Upper lobe of right lung (tissue), 1 donor: Measurements from ENCODE around the gene USP34. TPM values are rescaled to one million over a fixed set of nuclear protein-coding genes. Genes with fewer than 3 reads are reported as not detected.
"Not testable (repeated sequence)": the region's sequence is repeated elsewhere in the genome, so short reads cannot be mapped to it uniquely, and the experiment has no call there.

ENCODE experiments used
- ATAC-seq: fragments of 200-7000 bp; cut with Tn5 transposase; one replicate; pipeline ENCODE4 v1.9.1; 2020; ENCODE audit warnings: mild to moderate bottlenecking, moderate library complexity
- DNase-seq: peaks from one replicate; pipeline ENCODE4 v3.0.0-alpha.2; 2020
- H3K27ac ChIP-seq: fragments of 200-600 bp; one replicate; pipeline ENCODE4 v1.8.0; 2022
- H3K27me3 ChIP-seq: fragments of 200-600 bp; one replicate; pipeline ENCODE4 v1.8.0; 2022; ENCODE audit warnings: mild to moderate bottlenecking
- H3K36me3 ChIP-seq: fragments of 200-600 bp; one replicate; pipeline ENCODE4 v1.8.0; 2022
- H3K4me1 ChIP-seq: fragments of 200-600 bp; one replicate; pipeline ENCODE4 v1.8.0; 2022
- H3K4me3 ChIP-seq: fragments of 200-600 bp; one replicate; pipeline ENCODE4 v1.8.0; 2022; ENCODE audit warnings: mild to moderate bottlenecking
- H3K9me3 ChIP-seq: fragments of 200-600 bp; one replicate; pipeline ENCODE4 v1.8.0; 2022
- CTCF ChIP-seq: fragments of 200-600 bp; IDR thresholded peaks from one replicate; pipeline ENCODE4 v1.8.0; 2022; ENCODE audit warnings: antibody characterized with exemption
- intact Hi-C: fragments of 100-400 bp; cut with DNase I; formaldehyde crosslinking; loops from one replicate; pipeline ENCODE4 v1.11.0; 2022
- total RNA-seq: library from RNA; stranded (reverse); fragmentation: NEBNext Ultra II Directional; extraction: Animal tissue kit (Norgen Biotek cat#: 25700); gene quantifications from one replicate; pipeline ENCODE4 v1.2.1, GENCODE V29; 2021
- donor health status: DM: no; HTN: yes; CAD: no; lungs with severe emphysema.

The USP34 gene
- total RNA-seq, 1 donor from 2014 or later, result 112 TPM

- no peak for DNase-seq
- no peak for TF ChIP-seq CTCF
- Histone ChIP-seq H3K36me3 (peaks cover 88% of the 10 kb centered on the region), H3K9me3 (no peaks in the 10 kb centered on the region), H3K27ac (no peak overlapping the region), H3K27me3 (no peaks in the 10 kb centered on the region), H3K4me1 (no peaks in the 10 kb centered on the region), H3K4me3 (no peak overlapping the region)
- intact Hi-C loops, result no loop called here
- ATAC-seq, result no peak
Observed at GRCh38 chr2:61499060-61499459, 28.2 kb upstream of the USP34 start.

- TF ChIP-seq CTCF, result no peak
- no peak for DNase-seq
- intact Hi-C loops, result no loop called here
- Histone ChIP-seq H3K36me3 (peaks cover 96% of the 10 kb centered on the region), H3K4me1 (no peaks in the 10 kb centered on the region), H3K27ac (no peak overlapping the region), H3K27me3 (no peaks in the 10 kb centered on the region), H3K4me3 (no peak overlapping the region), H3K9me3 (no peaks in the 10 kb centered on the region)
- no peak for ATAC-seq
Observed at GRCh38 chr2:61493523-61493942, 22.6 kb upstream of the USP34 start.

GRCh38 chr2:61492476-61492875 lies 21.6 kb upstream of the USP34 start:
- H3K36me3 ChIP-seq, result peaks cover 96% of the 10 kb centered on the region

GRCh38 chr2:61485281-61485680 lies 14.4 kb upstream of the USP34 start:
- no peak for TF ChIP-seq CTCF
- intact Hi-C loops, result no loop called here
- H3K27ac ChIP-seq, result no peak overlapping the region
- H3K27me3 ChIP-seq, result no peaks in the 10 kb centered on the region
- DNase-seq (peak; percentile 74), ATAC-seq (peak; percentile 32)
- no peaks in the 10 kb centered on the region for H3K9me3 ChIP-seq
- peaks cover 100% of the 10 kb centered on the region for H3K36me3 ChIP-seq
- no peaks in the 10 kb centered on the region for H3K4me1 ChIP-seq
- H3K4me3 ChIP-seq, result no peak overlapping the region

More at GRCh38 chr2:61492476-61492875, 21.6 kb upstream of the USP34 start:
- Histone ChIP-seq H3K4me3 (no peak overlapping the region), H3K9me3 (no peaks in the 10 kb centered on the region), H3K4me1 (no peaks in the 10 kb centered on the region), H3K27ac (no peak overlapping the region), H3K27me3 (no peaks in the 10 kb centered on the region)
- no peak for DNase-seq
- no peak for TF ChIP-seq CTCF
- ATAC-seq, result no peak
- intact Hi-C loops, result no loop called here

- intact Hi-C loops, result no loop called here
- H3K4me3 ChIP-seq, result no peak overlapping the region
- no peaks in the 10 kb centered on the region for H3K9me3 ChIP-seq
- no peaks in the 10 kb centered on the region for H3K4me1 ChIP-seq
- DNase-seq (no peak), ATAC-seq (no peak)
- peaks cover 60% of the 10 kb centered on the region for H3K36me3 ChIP-seq
- no peak for TF ChIP-seq CTCF
- H3K27me3 ChIP-seq, result no peaks in the 10 kb centered on the region
- H3K27ac ChIP-seq, result no peak overlapping the region
Observed at GRCh38 chr2:61478086-61478485, 7.2 kb upstream of the USP34 start.

GRCh38 chr2:61476929-61477589 lies 6.2 kb upstream of the USP34 start:
- ATAC-seq, H3K4me1 ChIP-seq, H3K27ac ChIP-seq, H3K9me3 ChIP-seq, DNase-seq, intact Hi-C loops, H3K27me3 ChIP-seq, H3K4me3 ChIP-seq: not testable (repeated sequence)
- peaks cover 50% of the 10 kb centered on the region for H3K36me3 ChIP-seq
